Cardiac muscle cell (in vitro differentiated cells and primary cell): Measurements from ENCODE around the gene TENM3. TPM values are rescaled to one million over a fixed set of nuclear protein-coding genes. Genes with fewer than 3 reads are reported as not detected.
A peak's percentile ranks its signal among the peaks of the same experiment; 100 is the strongest.

Experiments
- DNase-seq, 2 donors: peaks; one replicate each; pipeline versions ENCODE4 v3.0.0 to v3.0.0-alpha.2; 2010 to 2017; ENCODE audit warnings: low read depth in 1 of 2, low spot score in 1 of 2
- H3K27ac ChIP-seq: fragments of 200-600 bp; sonication (generic); 2 replicates; pipeline ENCODE4 v1.5.1; 2016
- H3K27me3 ChIP-seq: fragments of 200-600 bp; sonication (generic); 2 replicates; pipeline ENCODE4 v1.6.0; 2016; ENCODE audit warnings: control low read depth
- H3K36me3 ChIP-seq: fragments of 200-600 bp; sonication (generic); 2 replicates; pipeline ENCODE4 v1.5.1; 2016; ENCODE audit warnings: control low read depth
- H3K4me1 ChIP-seq: fragments of 200-600 bp; sonication (generic); 2 replicates; pipeline ENCODE4 v1.8.1; 2017; ENCODE audit warnings: low read depth, mild to moderate bottlenecking, mixed run types
- H3K4me3 ChIP-seq: fragments of 200-600 bp; sonication (generic); 2 replicates; pipeline ENCODE4 v1.5.1; 2016; ENCODE audit warnings: mild to moderate bottlenecking
- H3K9me3 ChIP-seq: fragments of 200-600 bp; sonication (generic); 2 replicates; pipeline ENCODE4 v1.5.1; 2017; ENCODE audit warnings: low read depth, mild to moderate bottlenecking, control low read depth
- CTCF ChIP-seq: IDR thresholded peaks from 2 replicates; pipeline ENCODE4 v1.5.1; 2012; ENCODE audit warnings: low read depth, mild to moderate bottlenecking, low read length
- polyA plus RNA-seq: library from polyadenylated mRNA; unstranded; fragments of >200 nt; fragmentation: Nextera tagmentation; extraction: Ambion mirVana; gene quantifications from 2 replicates; pipeline ENCODE4 v1.2.1, GENCODE V29; 2016
- total RNA-seq: library from RNA; depleted of rRNA; stranded (reverse); fragments of >200 nt; gene quantifications from 2 replicates; pipeline ENCODE4 v1.2.3, GENCODE V29; 2016

TENM3 gene
- total and polyA plus RNA-seq, 2 experiments from 2014 or later = 12.5 to 24.8 TPM

GRCh38 chr4:182427554-182427953, 184.4 kb downstream of the TENM3 start:
- H3K4me1 ChIP-seq = peaks cover 6% of the 10 kb centered on the region
- no peak overlapping the region for H3K4me3 ChIP-seq
- peaks cover 23% of the 10 kb centered on the region for H3K27me3 ChIP-seq
- no peak overlapping the region for H3K27ac ChIP-seq
- H3K36me3 ChIP-seq = no peaks in the 10 kb centered on the region
- H3K9me3 ChIP-seq = no peaks in the 10 kb centered on the region
- peak in 1 of 2 donors; percentile 52 for DNase-seq
- TF ChIP-seq CTCF = no peak

GRCh38 chr4:182429896-182430295, 186.7 kb downstream of the TENM3 start:
- H3K4me3 ChIP-seq = no peak overlapping the region
- DNase-seq = no peak
- peaks cover 6% of the 10 kb centered on the region for H3K4me1 ChIP-seq
- TF ChIP-seq CTCF = no peak
- no peaks in the 10 kb centered on the region for H3K9me3 ChIP-seq
- H3K36me3 ChIP-seq = no peaks in the 10 kb centered on the region
- H3K27me3 ChIP-seq = peaks cover 14% of the 10 kb centered on the region
- no peak overlapping the region for H3K27ac ChIP-seq

GRCh38 chr4:182432819-182433218, 189.6 kb downstream of the TENM3 start:
- Histone ChIP-seq H3K27ac (no peak overlapping the region), H3K27me3 (peaks cover 20% of the 10 kb centered on the region), H3K4me3 (no peak overlapping the region), H3K9me3 (no peaks in the 10 kb centered on the region), H3K4me1 (peaks cover under 1% of the 10 kb centered on the region), H3K36me3 (no peaks in the 10 kb centered on the region)
- TF ChIP-seq CTCF = no peak
- no peak for DNase-seq

GRCh38 chr4:182434720-182435119, 191.5 kb downstream of the TENM3 start:
- no peak for DNase-seq
- no peaks in the 10 kb centered on the region for H3K4me1 ChIP-seq
- H3K27ac ChIP-seq = no peak overlapping the region
- H3K27me3 ChIP-seq = peaks cover 25% of the 10 kb centered on the region
- no peaks in the 10 kb centered on the region for H3K9me3 ChIP-seq
- no peak overlapping the region for H3K4me3 ChIP-seq
- TF ChIP-seq CTCF = no peak
- H3K36me3 ChIP-seq = no peaks in the 10 kb centered on the region

- Histone ChIP-seq H3K4me3 (no peak overlapping the region), H3K4me1 (no peaks in the 10 kb centered on the region), H3K9me3 (no peaks in the 10 kb centered on the region), H3K36me3 (no peaks in the 10 kb centered on the region), H3K27me3 (peaks cover 22% of the 10 kb centered on the region), H3K27ac (no peak overlapping the region)
- no peak for TF ChIP-seq CTCF
- DNase-seq = no peak
These were observed 192.2 kb downstream of the TENM3 start for GRCh38 chr4:182435401-182435800.

- no peaks in the 10 kb centered on the region for H3K4me1 ChIP-seq
- H3K4me3 ChIP-seq = no peak overlapping the region
- H3K27me3 ChIP-seq = peaks cover 44% of the 10 kb centered on the region
- TF ChIP-seq CTCF = no peak
- H3K9me3 ChIP-seq = no peaks in the 10 kb centered on the region
- no peak for DNase-seq
- H3K27ac ChIP-seq = no peak overlapping the region
- H3K36me3 ChIP-seq = no peaks in the 10 kb centered on the region
These were observed 199.9 kb downstream of the TENM3 start for GRCh38 chr4:182443070-182443469.
